ENCODE data around the gene CYTH3. TPM values are rescaled to one million over a fixed set of nuclear protein-coding genes. Genes with fewer than 3 reads are reported as not detected.

The CYTH3 gene
- total and polyA plus RNA-seq, 2 of the 8 experiments (the other 6 are each of a cell fraction or from before 2014, with no cell fraction given), result 10.3 to 11.9 TPM

GRCh38 chr7:6139189-6139996 is 133.0 kb downstream of the CYTH3 start:
- H3K23me2 ChIP-seq (ENCODE audit: low read depth, low read length), result no peaks in the 10 kb centered on the region
- H4K20me1 ChIP-seq (replicated peaks in 1 of 2; ENCODE audit: control insufficient read depth in 1 of 2, insufficient read depth in 2 of 2, low read length in 2 of 2), result peaks cover under 1 to 2% of the 10 kb centered on the region in 2 experiments
- H3K79me1 ChIP-seq (ENCODE audit: low read depth, low read length), result no peaks in the 10 kb centered on the region; the same call in 1 of the 2 replicates
- H2BK15ac ChIP-seq (ENCODE audit: low read length), result no peak overlapping the region
- POLR2A ChIA-PET (ENCODE audit: partially characterized antibody), result no interaction called here
- no peak overlapping the region for H3K27ac ChIP-seq (ENCODE audit: low read depth, low read length)
- H4K5ac ChIP-seq (ENCODE audit: insufficient read length, low read depth, low read length), result no peak overlapping the region
- no peaks in the 10 kb centered on the region for H3K27me3 ChIP-seq (replicated peaks in 1 of 4; ENCODE audit: control insufficient read depth in 3 of 4, extremely low read depth in 1 of 4, insufficient read depth in 3 of 4, low read length in 3 of 4)
- no peak overlapping the region for H3K4me2 ChIP-seq (ENCODE audit: insufficient read depth in 1 of 2, low read depth in 2 of 2, low read length in 2 of 2)
- H4K91ac ChIP-seq (replicated peaks; ENCODE audit: insufficient read length, low read length), result no peak overlapping the region
- no peak overlapping the region for H2BK12ac ChIP-seq (ENCODE audit: low read depth, low read length)
- H2BK5ac ChIP-seq (ENCODE audit: low read depth, low read length), result no peak overlapping the region
- no peaks in the 10 kb centered on the region for H3K4me1 ChIP-seq (replicated peaks in 1 of 4; ENCODE audit: control insufficient read depth in 3 of 4, insufficient read depth in 4 of 4, low read length in 3 of 4)
- H3K4me3 ChIP-seq (ENCODE audit: extremely low read depth in 1 of 4, insufficient read depth in 2 of 4, low read depth in 3 of 4, low read length in 4 of 4), result no peak overlapping the region
- H3K79me2 ChIP-seq (ENCODE audit: control insufficient read depth in 1 of 2, insufficient read depth in 2 of 2, low read length in 2 of 2), result no peaks in the 10 kb centered on the region
- no peak for DNase-seq (ENCODE audit: low read depth in 1 of 2, low spot score in 2 of 2)
- 91% methylated on average over 16 of the region's 17 CpGs; no CpG with 5 or more reads in 1 of the 2 experiments for WGBS, 2 experiments (ENCODE audit: extremely low coverage in 1 of 2, insufficient coverage in 1 of 2, insufficient read length in 1 of 2, insufficient replicate concordance in 2 of 2, low coverage in 1 of 2, low lambda C conversion rate in 2 of 2, missing lambda C conversion rate in 1 of 2)
- no peak overlapping the region for H2AK5ac ChIP-seq (ENCODE audit: low read depth, low read length)
- no peak overlapping the region for H3K9ac ChIP-seq (replicated peaks in 1 of 4; ENCODE audit: extremely low read depth in 1 of 4, low read depth in 3 of 4, low read length in 3 of 4)
- FAIRE-seq, result no peak
- no peak overlapping the region for H2BK20ac ChIP-seq (ENCODE audit: low read length)
- no peak overlapping the region for H3K14ac ChIP-seq (ENCODE audit: insufficient read length)
- no peak overlapping the region for H3K56ac ChIP-seq (replicated peaks; ENCODE audit: insufficient read length, low read depth, low read length)
- H3K9me3 ChIP-seq (ENCODE audit: insufficient read depth in 2 of 2, low read depth in 1 of 2, low read length in 1 of 2), result no peaks in the 10 kb centered on the region
- CTCF ChIA-PET (ENCODE audit: partially characterized antibody), result interaction anchor here (0.5 to 1.3 kb wide), 7 partner anchors 25 to 184 kb away, joined by 3 to 4 read pairs (median 3); no protein-coding TSS in a partner anchor
- H2BK120ac ChIP-seq (replicated peaks; ENCODE audit: low read depth, low read length), result no peak overlapping the region
- no peak overlapping the region for H3K18ac ChIP-seq (ENCODE audit: extremely low read depth, low read length)
- H4K8ac ChIP-seq (ENCODE audit: extremely low read depth, insufficient read depth, low read length), result no peak overlapping the region; the same call in 1 of the 2 replicates
- H3K23ac ChIP-seq (ENCODE audit: insufficient read length), result no peak overlapping the region
- no peak overlapping the region for H2AFZ ChIP-seq (ENCODE audit: low read length)
- H3K36me3 ChIP-seq (ENCODE audit: control insufficient read depth in 2 of 4, insufficient read depth in 4 of 4, low read length in 3 of 4), result peaks cover 9 to 31% (median 20%) of the 10 kb centered on the region in 4 experiments; a peak in 7 of 8 replicates
- H3K4ac ChIP-seq (replicated peaks; ENCODE audit: insufficient read length, low read depth, low read length), result no peak overlapping the region
- no peak for TF ChIP-seq RNF2 (IDR thresholded peaks at IDR 0.05; ENCODE audit: borderline replicate concordance, low read depth, low read length, missing control alignments, poor library complexity, severe bottlenecking)
- no peak for TF ChIP-seq CBX5 (IDR thresholded peaks at IDR 0.05; ENCODE audit: low read depth, low read length)
- TF ChIP-seq BACH1 (IDR thresholded peaks at IDR 0.05; ENCODE audit: low read length), result no peak
- no peak for TF ChIP-seq TEAD4 (IDR thresholded peaks at IDR 0.05; ENCODE audit: low read depth, low read length)
- TF ChIP-seq TAF7 (optimal IDR thresholded peaks at IDR 0.05; ENCODE audit: borderline replicate concordance, low read depth, low read length), result no peak
- TF ChIP-seq SRF (IDR thresholded peaks at IDR 0.05; ENCODE audit: low read depth, low read length), result no peak
- TF ChIP-seq MAFK (IDR thresholded peaks at IDR 0.05; ENCODE audit: low read depth, low read length), result no peak
- TF ChIP-seq GABPA (IDR thresholded peaks at IDR 0.05; ENCODE audit: borderline replicate concordance, insufficient read depth, low read length), result no peak

Data from H1 (cell line).